ENCODE results near the gene MRGPRX2.

The MRGPRX2 gene

GRCh38 chr11:19032990-19033389 lies 27.5 kb downstream of the MRGPRX2 start:
- peaks cover 8% of the 10 kb centered on the region for H3F3A ChIP-seq (ENCODE audit: insufficient read depth, low read length)
- peaks cover 17% of the 10 kb centered on the region for H3K4me1 ChIP-seq (ENCODE audit: low read length)
- H3K9ac ChIP-seq (ENCODE audit: low read length) = peak overlapping the region; percentile 3; the same call in 1 of the 2 replicates
- H3K9me3 ChIP-seq (replicated peaks; ENCODE audit: insufficient read depth, low read length) = no peaks in the 10 kb centered on the region
- H3K4me2 ChIP-seq (ENCODE audit: low read depth, low read length) = peak overlapping the region; percentile 54
- H2AFZ ChIP-seq (ENCODE audit: low read length) = peak overlapping the region; percentile 10; the same call in 1 of the 2 replicates
- no peak for TF ChIP-seq EZH2 (optimal IDR thresholded peaks at IDR 0.05; ENCODE audit: low read depth, low read length)
- no peak for TF ChIP-seq EZH2phosphoT487 (IDR thresholded peaks at IDR 0.05; ENCODE audit: low read length)
- no peak for TF ChIP-seq CTCF (IDR thresholded peaks at IDR 0.05; ENCODE audit: low read length)
- no peaks in the 10 kb centered on the region for H3K36me3 ChIP-seq (replicated peaks; ENCODE audit: insufficient read depth, low read length)
- DNase-seq = peak; percentile 75
- peak overlapping the region; percentile 53; the same call in 1 of the 2 replicates for H3K27ac ChIP-seq (ENCODE audit: low read length)
- H3K27me3 ChIP-seq (replicated peaks; ENCODE audit: insufficient read depth, low read length) = no peaks in the 10 kb centered on the region
- peak overlapping the region; percentile 6 for H3K4me3 ChIP-seq (ENCODE audit: low read length)
- H4K20me1 ChIP-seq (ENCODE audit: insufficient read depth, low read length) = no peaks in the 10 kb centered on the region
- no peaks in the 10 kb centered on the region for H3K79me2 ChIP-seq (ENCODE audit: low read length)
- no peaks in the 10 kb centered on the region for H3K9me2 ChIP-seq (replicated peaks; ENCODE audit: insufficient read depth, low read length)

- H3K4me1 ChIP-seq (ENCODE audit: low read length) = peaks cover 30% of the 10 kb centered on the region
- no peak for TF ChIP-seq CTCF (IDR thresholded peaks at IDR 0.05; ENCODE audit: low read length)
- TF ChIP-seq EZH2phosphoT487 (IDR thresholded peaks at IDR 0.05; ENCODE audit: low read length) = no peak
- TF ChIP-seq EZH2 (optimal IDR thresholded peaks at IDR 0.05; ENCODE audit: low read depth, low read length) = no peak
- H3K79me2 ChIP-seq (ENCODE audit: low read length) = no peaks in the 10 kb centered on the region
- DNase-seq = no peak
- H2AFZ ChIP-seq (ENCODE audit: low read length) = no peak overlapping the region
- H3K9me3 ChIP-seq (replicated peaks; ENCODE audit: insufficient read depth, low read length) = no peaks in the 10 kb centered on the region
- H3K9me2 ChIP-seq (replicated peaks; ENCODE audit: insufficient read depth, low read length) = no peaks in the 10 kb centered on the region
- no peaks in the 10 kb centered on the region for H4K20me1 ChIP-seq (ENCODE audit: insufficient read depth, low read length)
- no peaks in the 10 kb centered on the region for H3K27me3 ChIP-seq (replicated peaks; ENCODE audit: insufficient read depth, low read length)
- no peak overlapping the region for H3K4me3 ChIP-seq (ENCODE audit: low read length)
- peaks cover 11% of the 10 kb centered on the region for H3F3A ChIP-seq (ENCODE audit: insufficient read depth, low read length)
- no peak overlapping the region for H3K4me2 ChIP-seq (ENCODE audit: low read depth, low read length)
- H3K27ac ChIP-seq (ENCODE audit: low read length) = no peak overlapping the region
- H3K9ac ChIP-seq (ENCODE audit: low read length) = no peak overlapping the region
- H3K36me3 ChIP-seq (replicated peaks; ENCODE audit: insufficient read depth, low read length) = no peaks in the 10 kb centered on the region
Observed at GRCh38 chr11:19027829-19028595, 32.5 kb downstream of the MRGPRX2 start.

GRCh38 chr11:19026862-19027261 lies 33.7 kb downstream of the MRGPRX2 start:
- peaks cover 30% of the 10 kb centered on the region for H3K4me1 ChIP-seq (ENCODE audit: low read length)
- H3K9ac ChIP-seq (ENCODE audit: low read length) = no peak overlapping the region
- DNase-seq = no peak
- no peaks in the 10 kb centered on the region for H3K79me2 ChIP-seq (ENCODE audit: low read length)
- H4K20me1 ChIP-seq (ENCODE audit: insufficient read depth, low read length) = no peaks in the 10 kb centered on the region
- H3K4me2 ChIP-seq (ENCODE audit: low read depth, low read length) = no peak overlapping the region
- no peaks in the 10 kb centered on the region for H3K36me3 ChIP-seq (replicated peaks; ENCODE audit: insufficient read depth, low read length)
- no peak overlapping the region for H2AFZ ChIP-seq (ENCODE audit: low read length)
- H3K9me3 ChIP-seq (replicated peaks; ENCODE audit: insufficient read depth, low read length) = no peaks in the 10 kb centered on the region
- H3K27me3 ChIP-seq (replicated peaks; ENCODE audit: insufficient read depth, low read length) = no peaks in the 10 kb centered on the region
- H3K9me2 ChIP-seq (replicated peaks; ENCODE audit: insufficient read depth, low read length) = no peaks in the 10 kb centered on the region
- no peak overlapping the region for H3K4me3 ChIP-seq (ENCODE audit: low read length)
- no peak overlapping the region for H3K27ac ChIP-seq (ENCODE audit: low read length)
- no peak for TF ChIP-seq EZH2phosphoT487 (IDR thresholded peaks at IDR 0.05; ENCODE audit: low read length)
- no peak for TF ChIP-seq CTCF (IDR thresholded peaks at IDR 0.05; ENCODE audit: low read length)
- TF ChIP-seq EZH2 (optimal IDR thresholded peaks at IDR 0.05; ENCODE audit: low read depth, low read length) = no peak
- peaks cover 7% of the 10 kb centered on the region; the same call in 1 of the 2 replicates for H3F3A ChIP-seq (ENCODE audit: insufficient read depth, low read length)
